Measurements from ENCODE around the gene RSRC1. TPM values are rescaled to one million over a fixed set of nuclear protein-coding genes. Genes with fewer than 3 reads are reported as not detected.

The RSRC1 gene
- polyA plus RNA-seq, 1 donor (not counting 4 experiments of a cell fraction or from before 2014, with no cell fraction given) = 11.1 TPM

DNA sequence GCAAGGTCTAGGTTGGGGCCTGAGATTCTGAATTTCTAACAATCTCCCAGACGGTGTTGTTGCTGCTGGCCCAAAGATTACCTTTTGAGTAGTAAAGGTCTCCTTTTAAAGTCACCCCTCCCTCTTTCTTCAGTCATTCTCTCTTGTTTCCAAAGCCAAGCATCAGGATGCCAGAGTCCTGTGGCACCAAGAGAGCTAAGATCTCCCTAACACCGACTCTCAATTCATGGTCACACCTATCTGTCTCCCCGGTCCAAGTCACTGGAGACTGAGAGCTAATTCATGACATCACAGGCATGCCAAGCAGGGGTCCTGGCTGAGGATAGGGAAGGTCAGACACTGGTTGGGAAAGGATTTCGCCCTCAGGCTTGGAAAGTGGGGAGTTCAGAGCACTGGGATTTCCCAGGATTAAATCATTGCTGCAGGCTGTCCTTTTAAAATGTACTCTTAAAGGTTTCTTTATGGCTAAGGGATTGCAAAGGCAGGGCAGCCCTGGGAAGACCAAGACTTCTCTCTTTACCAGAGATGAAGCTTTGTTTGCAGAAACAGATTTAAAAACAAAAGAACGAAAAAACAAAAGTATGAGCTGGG, 11.0 kb upstream of the RSRC1 start:
- FAIRE-seq = no peak
- dilution Hi-C loops (cut with MboI; ENCODE audit: extremely low pct_ligation_motif_present, low sequenced_read_pairs) = no loop called here
- TF ChIP-seq EZH2 (IDR thresholded peaks at IDR 0.05; ENCODE audit: low read length) = no peak
- TF ChIP-seq, protein P1, sequence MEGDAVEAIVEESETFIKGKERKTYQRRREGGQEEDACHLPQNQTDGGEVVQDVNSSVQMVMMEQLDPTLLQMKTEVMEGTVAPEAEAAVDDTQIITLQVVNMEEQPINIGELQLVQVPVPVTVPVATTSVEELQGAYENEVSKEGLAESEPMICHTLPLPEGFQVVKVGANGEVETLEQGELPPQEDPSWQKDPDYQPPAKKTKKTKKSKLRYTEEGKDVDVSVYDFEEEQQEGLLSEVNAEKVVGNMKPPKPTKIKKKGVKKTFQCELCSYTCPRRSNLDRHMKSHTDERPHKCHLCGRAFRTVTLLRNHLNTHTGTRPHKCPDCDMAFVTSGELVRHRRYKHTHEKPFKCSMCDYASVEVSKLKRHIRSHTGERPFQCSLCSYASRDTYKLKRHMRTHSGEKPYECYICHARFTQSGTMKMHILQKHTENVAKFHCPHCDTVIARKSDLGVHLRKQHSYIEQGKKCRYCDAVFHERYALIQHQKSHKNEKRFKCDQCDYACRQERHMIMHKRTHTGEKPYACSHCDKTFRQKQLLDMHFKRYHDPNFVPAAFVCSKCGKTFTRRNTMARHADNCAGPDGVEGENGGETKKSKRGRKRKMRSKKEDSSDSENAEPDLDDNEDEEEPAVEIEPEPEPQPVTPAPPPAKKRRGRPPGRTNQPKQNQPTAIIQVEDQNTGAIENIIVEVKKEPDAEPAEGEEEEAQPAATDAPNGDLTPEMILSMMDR (optimal IDR thresholded peaks at IDR 0.05 in 1 of 3, IDR thresholded peaks at IDR 0.05 in 1 of 3, conservative IDR thresholded peaks at IDR 0.05 in 1 of 3; ENCODE audit: extremely low read depth in 1 of 3, insufficient read depth in 2 of 3, low read length in 3 of 3) = no peak

DNA sequence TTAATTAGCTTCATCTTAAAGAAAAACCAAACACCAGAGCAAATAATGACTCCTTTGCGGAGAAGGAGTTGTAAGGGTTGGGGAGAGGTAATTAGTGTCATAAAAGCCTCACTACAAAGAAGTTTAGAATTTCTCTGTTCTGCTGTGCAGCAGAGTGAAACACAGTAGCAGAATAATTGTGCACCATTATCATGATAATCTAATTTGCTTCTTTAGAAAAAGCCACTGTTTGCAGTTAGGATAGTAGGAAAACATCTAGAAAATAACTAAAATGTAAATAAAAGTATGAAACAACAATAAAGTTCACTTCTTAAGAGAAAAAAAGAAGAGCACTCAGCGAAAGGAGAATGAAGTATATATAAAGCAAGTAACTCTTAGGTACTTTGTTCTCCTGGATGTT, 9.2 kb upstream of the RSRC1 start:
- H3K9me1 ChIP-seq (ENCODE audit: control insufficient read depth, extremely low read depth, insufficient read depth, low read length) = no peaks in the 10 kb centered on the region
- dilution Hi-C loops (cut with MboI; ENCODE audit: extremely low pct_ligation_motif_present, low sequenced_read_pairs) = no loop called here
- H3K9ac ChIP-seq (ENCODE audit: control insufficient read depth, extremely low read depth, insufficient read depth, low read length) = no peak overlapping the region
- no peak overlapping the region for H2AFZ ChIP-seq (ENCODE audit: control insufficient read depth, low read length)
- H4K20me1 ChIP-seq (ENCODE audit: control insufficient read depth, extremely low read depth, insufficient read depth, low read length) = no peaks in the 10 kb centered on the region
- no peaks in the 10 kb centered on the region for H3K79me2 ChIP-seq (ENCODE audit: control insufficient read depth, insufficient read depth, low read length)
- H3K27ac ChIP-seq (ENCODE audit: control insufficient read depth, insufficient read depth, low read length) = no peak overlapping the region
- no peak overlapping the region for H3K4me2 ChIP-seq (ENCODE audit: control insufficient read depth, extremely low read depth, insufficient read depth, low read depth, low read length)
- FAIRE-seq (no peak), DNase-seq (ENCODE audit: low read depth, low spot score) (no peak)
- H3K4me1 ChIP-seq (ENCODE audit: control insufficient read depth, extremely low read depth, insufficient read depth, low read length) = peaks cover 12% of the 10 kb centered on the region
- H3K36me3 ChIP-seq (ENCODE audit: control insufficient read depth in 2 of 2, extremely low read depth in 1 of 2, insufficient read depth in 2 of 2, low read length in 2 of 2) = no peaks in the 10 kb centered on the region
- H3K9me3 ChIP-seq (ENCODE audit: control insufficient read depth, low read depth, low read length) = no peaks in the 10 kb centered on the region
- TF ChIP-seq EZH2 (IDR thresholded peaks at IDR 0.05; ENCODE audit: low read length) = no peak
- TF ChIP-seq, protein P1 (optimal IDR thresholded peaks at IDR 0.05 in 1 of 3, IDR thresholded peaks at IDR 0.05 in 1 of 3, conservative IDR thresholded peaks at IDR 0.05 in 1 of 3; ENCODE audit: extremely low read depth in 1 of 3, insufficient read depth in 2 of 3, low read length in 3 of 3) = no peak
- H3K27me3 ChIP-seq (ENCODE audit: control insufficient read depth, extremely low read depth, insufficient read depth, low read length) = peaks cover 92% of the 10 kb centered on the region
- no peak overlapping the region for H3K4me3 ChIP-seq (ENCODE audit: control insufficient read depth in 2 of 3, extremely low read depth in 1 of 3, insufficient read depth in 2 of 3, low read depth in 1 of 3, low read length in 3 of 3)

More for the DNA sequence above, 11.0 kb upstream of the RSRC1 start:
- H3K9ac ChIP-seq (ENCODE audit: control insufficient read depth, extremely low read depth, insufficient read depth, low read length) = no peak overlapping the region
- H3K27ac ChIP-seq (ENCODE audit: control insufficient read depth, insufficient read depth, low read length) = no peak overlapping the region
- no peaks in the 10 kb centered on the region for H3K36me3 ChIP-seq (ENCODE audit: control insufficient read depth in 2 of 2, extremely low read depth in 1 of 2, insufficient read depth in 2 of 2, low read length in 2 of 2)
- no peak overlapping the region for H3K4me2 ChIP-seq (ENCODE audit: control insufficient read depth, extremely low read depth, insufficient read depth, low read depth, low read length)
- peaks cover 12% of the 10 kb centered on the region for H3K4me1 ChIP-seq (ENCODE audit: control insufficient read depth, extremely low read depth, insufficient read depth, low read length)
- H2AFZ ChIP-seq (ENCODE audit: control insufficient read depth, low read length) = no peak overlapping the region
- H4K20me1 ChIP-seq (ENCODE audit: control insufficient read depth, extremely low read depth, insufficient read depth, low read length) = no peaks in the 10 kb centered on the region
- DNase-seq (ENCODE audit: low read depth, low spot score) = no peak
- H3K9me3 ChIP-seq (ENCODE audit: control insufficient read depth, low read depth, low read length) = peaks cover 2% of the 10 kb centered on the region
- no peaks in the 10 kb centered on the region for H3K79me2 ChIP-seq (ENCODE audit: control insufficient read depth, insufficient read depth, low read length)
- H3K27me3 ChIP-seq (ENCODE audit: control insufficient read depth, extremely low read depth, insufficient read depth, low read length) = peaks cover 93% of the 10 kb centered on the region
- no peaks in the 10 kb centered on the region for H3K9me1 ChIP-seq (ENCODE audit: control insufficient read depth, extremely low read depth, insufficient read depth, low read length)
- H3K4me3 ChIP-seq (ENCODE audit: control insufficient read depth in 2 of 3, extremely low read depth in 1 of 3, insufficient read depth in 2 of 3, low read depth in 1 of 3, low read length in 3 of 3) = no peak overlapping the region

All from keratinocyte (primary cell).